KMS-11 (cell line): ENCODE results near the gene CD4.

ENCODE experiments used
- H2AFZ ChIP-seq: fragments of 200-600 bp; sonication (generic); 2 replicates; pipeline ENCODE4 v1.6.1; 2016; ENCODE audit warnings: antibody characterized with exemption, mixed run types, low read depth
- H3K27ac ChIP-seq: fragments of 200-600 bp; sonication (generic); 2 replicates; pipeline ENCODE4 v1.6.1; 2016; ENCODE audit warnings: mild to moderate bottlenecking, mixed run types
- H3K27me3 ChIP-seq: fragments of 200-600 bp; sonication (generic); 2 replicates; pipeline ENCODE4 v1.6.1; 2017; ENCODE audit warnings: mild to moderate bottlenecking, low read depth, mixed run types, moderate library complexity; ENCODE audit not compliant: insufficient read depth
- H3K36me3 ChIP-seq: fragments of 200-600 bp; sonication (generic); 2 replicates; pipeline ENCODE4 v1.6.1; 2017; ENCODE audit warnings: mild to moderate bottlenecking, mixed run types; ENCODE audit not compliant: insufficient read depth
- H3K4me1 ChIP-seq: fragments of 200-600 bp; sonication (generic); 2 replicates; pipeline ENCODE4 v1.6.1; 2016; ENCODE audit warnings: mild to moderate bottlenecking, low read depth, mixed run types; ENCODE audit not compliant: poor library complexity, severe bottlenecking
- H3K4me2 ChIP-seq: fragments of 200-600 bp; sonication (generic); 2 replicates; pipeline ENCODE4 v1.7.0; 2016; ENCODE audit warnings: mild to moderate bottlenecking, mixed run types
- H3K4me3 ChIP-seq: fragments of 200-600 bp; sonication (generic); IDR thresholded peaks from 2 replicates; pipeline ENCODE4 v1.6.1; 2017; ENCODE audit warnings: low read depth, low read length, mixed read lengths; ENCODE audit not compliant: insufficient read depth
- H3K79me2 ChIP-seq: fragments of 200-600 bp; sonication (generic); 2 replicates; pipeline ENCODE4 v1.6.1; 2016; ENCODE audit warnings: low read depth, mixed run types; ENCODE audit not compliant: insufficient read depth
- H3K9ac ChIP-seq: fragments of 200-600 bp; sonication (generic); 2 replicates; pipeline ENCODE4 v1.6.1; 2016; ENCODE audit warnings: mild to moderate bottlenecking, mixed run types
- H4K20me1 ChIP-seq: fragments of 200-600 bp; sonication (generic); 2 replicates; pipeline ENCODE4 v1.6.1; 2016; ENCODE audit warnings: mild to moderate bottlenecking, mixed run types; ENCODE audit not compliant: insufficient read depth
- CTCF ChIP-seq: fragments of 200-600 bp; sonication (generic); conservative IDR thresholded peaks from 2 replicates; pipeline ENCODE4 v1.6.1; 2017; ENCODE audit warnings: low read depth, mild to moderate bottlenecking, antibody characterized with exemption, low read length, moderate library complexity, mixed read lengths

Gene CD4

DNA sequence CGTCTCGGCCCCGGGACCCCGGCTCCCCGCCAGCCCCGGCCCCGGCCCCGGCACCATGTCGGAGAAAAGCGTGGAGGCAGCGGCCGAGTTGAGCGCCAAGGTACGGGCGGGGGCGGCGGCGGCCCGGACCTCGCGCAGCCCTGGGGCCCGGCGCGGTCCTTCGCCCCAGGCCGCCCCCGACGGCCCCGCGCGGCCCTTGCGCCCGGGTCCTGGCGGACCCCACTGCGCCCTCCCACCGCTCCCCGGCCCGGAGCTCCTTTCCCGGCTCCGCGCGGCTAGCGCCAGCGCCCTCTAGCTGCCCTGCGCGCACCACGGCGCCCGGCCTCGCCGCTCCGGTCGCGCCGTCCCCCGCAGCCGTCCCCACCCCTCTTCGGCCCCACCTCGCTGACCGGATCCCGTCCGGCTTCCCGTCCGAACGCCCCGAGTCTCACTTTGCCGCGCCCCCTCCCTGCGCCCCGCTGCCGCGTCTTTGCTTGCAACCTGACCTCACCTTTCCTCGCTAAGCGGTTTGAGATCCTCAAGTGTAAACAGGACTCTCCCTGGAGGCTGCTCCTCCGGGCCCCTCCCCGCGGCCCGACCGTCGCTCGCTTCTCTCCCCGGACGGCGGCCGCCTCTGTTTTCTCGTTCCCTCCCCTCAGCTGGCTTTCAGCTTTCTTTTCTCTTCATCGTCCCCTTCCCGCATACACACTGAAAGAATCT, 22.5 kb upstream of the CD4 start:
- Histone ChIP-seq H3K9ac (peak overlapping the region; percentile 32; the same call in 1 of the 2 replicates), H3K79me2 (no peaks in the 10 kb centered on the region), H3K4me3 (no peak overlapping the region), H2AFZ (peak overlapping the region; percentile 81), H3K4me2 (peak overlapping the region; percentile 68), H3K27ac (no peak overlapping the region), H3K27me3 (peaks cover 10% of the 10 kb centered on the region; the same call in 1 of the 2 replicates), H3K4me1 (peaks cover 27% of the 10 kb centered on the region), H4K20me1 (no peaks in the 10 kb centered on the region), H3K36me3 (no peaks in the 10 kb centered on the region)
- peak; percentile 36; the same call in 1 of the 2 replicates for TF ChIP-seq CTCF

DNA sequence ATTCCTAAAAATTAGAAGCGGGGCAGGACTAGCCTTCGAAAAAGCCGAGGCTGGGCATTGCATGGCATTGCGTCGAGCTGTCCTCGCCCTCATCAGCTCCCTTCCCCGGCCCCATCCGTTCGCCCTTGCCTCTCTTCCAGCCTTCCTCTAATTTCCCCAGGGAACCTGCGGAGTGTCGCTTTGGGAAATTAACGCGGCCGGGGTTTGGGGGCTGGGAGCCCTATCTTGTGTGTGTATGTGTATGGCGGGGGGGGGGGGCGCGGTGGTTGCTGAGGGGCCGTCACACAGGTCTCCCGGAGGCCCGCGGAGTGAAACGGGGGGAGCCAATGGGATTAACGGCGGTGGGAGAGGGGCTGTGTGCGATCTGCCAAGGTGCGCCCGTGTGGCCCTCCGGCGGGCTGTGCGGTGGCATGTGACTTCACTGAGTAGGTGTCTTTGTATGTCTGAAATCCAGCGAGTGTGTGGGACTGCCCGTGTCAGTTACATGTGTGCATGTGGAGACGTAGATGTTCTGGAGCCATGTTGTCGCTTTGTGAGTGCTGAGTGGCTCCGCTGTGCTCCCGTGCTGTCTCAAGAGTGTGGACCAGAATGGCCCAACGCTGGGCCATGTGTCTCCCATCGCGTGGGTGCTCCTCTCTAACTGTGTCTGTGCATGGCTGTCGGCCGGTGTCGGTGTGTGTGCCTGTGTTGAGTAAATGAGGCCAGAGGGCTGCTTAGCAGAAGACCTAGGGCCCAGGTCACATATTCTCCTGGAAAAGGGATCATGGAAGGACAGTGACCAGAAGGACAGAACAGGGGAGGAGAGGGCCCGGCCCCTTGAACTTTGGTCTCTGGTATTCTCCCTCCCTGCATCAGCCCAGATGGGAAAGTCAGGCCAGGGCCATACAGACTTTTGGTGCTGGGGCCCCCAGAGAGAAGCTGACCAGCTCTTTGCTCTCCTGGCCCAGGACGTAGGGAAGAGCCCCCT, 21.7 kb upstream of the CD4 start:
- Histone ChIP-seq H3K4me3 (no peak overlapping the region), H2AFZ (peak overlapping the region; percentile 81), H3K9ac (peak overlapping the region; percentile 32; the same call in 1 of the 2 replicates), H3K36me3 (no peaks in the 10 kb centered on the region), H3K79me2 (no peaks in the 10 kb centered on the region), H4K20me1 (no peaks in the 10 kb centered on the region), H3K27ac (no peak overlapping the region), H3K4me2 (peak overlapping the region; percentile 68), H3K4me1 (peaks cover 27% of the 10 kb centered on the region), H3K27me3 (peaks cover 10% of the 10 kb centered on the region; the same call in 1 of the 2 replicates)
- TF ChIP-seq CTCF: no peak

DNA sequence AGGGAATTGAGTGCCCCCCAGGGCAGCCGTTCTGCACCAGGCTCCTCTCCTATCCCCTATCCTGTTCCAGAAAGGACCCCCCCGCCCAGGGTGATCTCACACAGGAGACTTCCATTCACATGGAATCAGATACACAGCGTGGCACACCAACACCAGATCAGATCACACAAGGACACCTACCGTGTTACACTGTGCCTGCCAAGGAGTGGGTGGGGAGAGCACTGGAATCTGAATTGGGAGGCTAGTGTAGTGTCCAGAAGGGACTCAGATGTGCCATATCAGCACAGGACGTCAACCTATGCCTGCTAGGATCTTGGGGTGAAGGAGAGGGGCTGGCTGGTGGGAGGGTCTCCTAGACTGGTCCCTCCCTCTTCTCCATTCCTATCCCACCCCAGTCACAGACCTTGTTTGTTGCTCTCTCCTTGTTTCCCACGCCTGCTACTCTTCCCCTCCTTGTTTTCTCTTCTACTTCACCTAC, 20.9 kb upstream of the CD4 start:
- Histone ChIP-seq H4K20me1 (no peaks in the 10 kb centered on the region), H3K4me1 (peaks cover 25% of the 10 kb centered on the region), H3K9ac (no peak overlapping the region), H2AFZ (no peak overlapping the region), H3K4me3 (no peak overlapping the region), H3K27me3 (peaks cover 10% of the 10 kb centered on the region; the same call in 1 of the 2 replicates), H3K4me2 (no peak overlapping the region), H3K79me2 (no peaks in the 10 kb centered on the region), H3K36me3 (no peaks in the 10 kb centered on the region), H3K27ac (no peak overlapping the region)
- TF ChIP-seq CTCF: no peak

- no peak overlapping the region for H3K27ac ChIP-seq
- H3K4me1 ChIP-seq: peaks cover 20% of the 10 kb centered on the region
- no peak overlapping the region for H3K4me2 ChIP-seq
- no peak for TF ChIP-seq CTCF
- no peaks in the 10 kb centered on the region for H4K20me1 ChIP-seq
- no peak overlapping the region for H3K4me3 ChIP-seq
- no peak overlapping the region for H3K9ac ChIP-seq
- no peak overlapping the region for H2AFZ ChIP-seq
- H3K36me3 ChIP-seq: no peaks in the 10 kb centered on the region
- no peaks in the 10 kb centered on the region for H3K79me2 ChIP-seq
- H3K27me3 ChIP-seq: peaks cover 10% of the 10 kb centered on the region; the same call in 1 of the 2 replicates
Observed at GRCh38 chr12:6768990-6769389, 20.3 kb upstream of the CD4 start.
